HepG2 (cell line): ENCODE measurements around the gene TTC31. TPM values are rescaled to one million over a fixed set of nuclear protein-coding genes. Genes with fewer than 3 reads are reported as not detected.

Source experiments
- CC2D1A ChIP-seq: sonication (generic); formaldehyde crosslinking; IDR thresholded peaks from 2 replicates; pipeline ENCODE4 v1.8.1; 2023; ENCODE audit warnings: mild to moderate bottlenecking, missing genetic modification reagents
- GLI4 ChIP-seq: sonication (generic); formaldehyde crosslinking; IDR thresholded peaks from 2 replicates; pipeline ENCODE4 v1.5.1; 2020; ENCODE audit warnings: missing genetic modification reagents, mild to moderate bottlenecking, moderate library complexity, borderline replicate concordance
- GPN1 ChIP-seq: sonication (generic); formaldehyde crosslinking; IDR thresholded peaks from 2 replicates; pipeline ENCODE4 v1.5.1; 2020; ENCODE audit warnings: missing genetic modification reagents, borderline replicate concordance
- HMG20B ChIP-seq: conservative IDR thresholded peaks from 2 replicates; pipeline ENCODE4 v1.6.1; 2016; ENCODE audit warnings: missing genetic modification reagents, missing compliant biosample characterization
- JUN ChIP-seq: sonication (generic); formaldehyde crosslinking; IDR thresholded peaks from 2 replicates; pipeline ENCODE4 v1.4.0; 2020; ENCODE audit warnings: mild to moderate bottlenecking, missing genetic modification reagents
- TBX2 ChIP-seq: sonication (generic); formaldehyde crosslinking; IDR thresholded peaks from 2 replicates; pipeline ENCODE4 v1.5.0; 2020; ENCODE audit warnings: missing genetic modification reagents, mild to moderate bottlenecking, borderline replicate concordance
- TEAD2 ChIP-seq: sonication (generic); formaldehyde crosslinking; IDR thresholded peaks from 2 replicates; pipeline ENCODE4 v1.9.0; 2021; ENCODE audit warnings: missing genetic modification reagents
- TGIF2 ChIP-seq: IDR thresholded peaks from 2 replicates; pipeline ENCODE4 v1.6.1; 2016; ENCODE audit warnings: control low read depth, missing compliant biosample characterization
- YEATS4 ChIP-seq: sonication (generic); formaldehyde crosslinking; IDR thresholded peaks from 2 replicates; pipeline ENCODE4 v1.4.0; 2020; ENCODE audit warnings: missing genetic modification reagents, borderline replicate concordance
- ZBTB20 ChIP-seq: sonication (generic); formaldehyde crosslinking; IDR thresholded peaks from 2 replicates; pipeline ENCODE4 v1.8.1; 2023; ENCODE audit warnings: missing genetic modification reagents, low read depth, mild to moderate bottlenecking, borderline replicate concordance
- ZBTB7B ChIP-seq: sonication (generic); formaldehyde crosslinking; IDR thresholded peaks from 2 replicates; pipeline ENCODE4 v1.4.0; 2020; ENCODE audit warnings: missing genetic modification reagents
- ZNF558 ChIP-seq: sonication (generic); formaldehyde crosslinking; IDR thresholded peaks from 2 replicates; pipeline ENCODE4 v1.9.0; 2022; ENCODE audit warnings: mild to moderate bottlenecking, missing genetic modification reagents, borderline replicate concordance
- ZNF709 ChIP-seq: sonication (generic); formaldehyde crosslinking; IDR thresholded peaks from 2 replicates; pipeline ENCODE4 v1.5.0; 2020; ENCODE audit warnings: mild to moderate bottlenecking, missing genetic modification reagents
- ZNF883 ChIP-seq: sonication (generic); formaldehyde crosslinking; IDR thresholded peaks from 2 replicates; pipeline ENCODE4 v1.5.1; 2020; ENCODE audit warnings: mild to moderate bottlenecking, missing genetic modification reagents; ENCODE audit errors: not compliant biosample characterization
- ZSCAN30 ChIP-seq: sonication (generic); formaldehyde crosslinking; IDR thresholded peaks from 2 replicates; pipeline ENCODE4 v1.5.0; 2020; ENCODE audit warnings: mild to moderate bottlenecking, missing genetic modification reagents
- polyA plus RNA-seq, 8 experiments: library from polyadenylated mRNA; depleted of rRNA in 3 of 8; stranded (reverse) in 7 of 8; unstranded in 1 of 8; fragments of >200 nt; fragmentation: Illumina TruSeq in 4 of 8; extraction: Trizol in 4 of 8; gene quantifications; 2 replicates each; pipeline versions ENCODE4 v1.2.1 to v1.2.3, GENCODE V29; 2011 to 2016; ENCODE audit warnings: low read depth in 4 of 8, missing spikeins in 1 of 8, mixed read lengths in 1 of 8; ENCODE audit not compliant: insufficient read depth in 1 of 8
- total RNA-seq, 5 experiments: library from RNA; depleted of rRNA; stranded (reverse); fragments of >200 nt; fragmentation: Illumina TruSeq; extraction: Trizol; gene quantifications; 2 replicates each; pipeline ENCODE4 v1.2.3, GENCODE V29; 2016; ENCODE audit warnings: low read depth in 1 of 5
- TF ChIP-seq, protein P1 (sequence below): sonication (generic); formaldehyde crosslinking; IDR thresholded peaks from 2 replicates; pipeline ENCODE4 v1.5.1; 2020; ENCODE audit warnings: missing genetic modification reagents, mild to moderate bottlenecking, borderline replicate concordance
- TF ChIP-seq, protein P2 (sequence below): sonication (generic); formaldehyde crosslinking; IDR thresholded peaks from 2 replicates; pipeline ENCODE4 v1.8.0; 2022; ENCODE audit warnings: missing genetic modification reagents, mild to moderate bottlenecking, borderline replicate concordance
- TF ChIP-seq, protein P3 (sequence below): sonication (generic); formaldehyde crosslinking; conservative IDR thresholded peaks from 2 replicates; pipeline ENCODE4 v1.8.0; 2022; ENCODE audit warnings: mild to moderate bottlenecking, moderate library complexity, missing genetic modification reagents
- TF ChIP-seq, protein P4 (sequence below): sonication (generic); formaldehyde crosslinking; conservative IDR thresholded peaks from 2 replicates; pipeline ENCODE4 v1.4.0; 2020; ENCODE audit warnings: mild to moderate bottlenecking, missing genetic modification reagents, moderate library complexity
- TF ChIP-seq, protein P5 (sequence below): sonication (generic); formaldehyde crosslinking; IDR thresholded peaks from 2 replicates; pipeline ENCODE4 v1.5.1; 2020; ENCODE audit warnings: missing genetic modification reagents, mild to moderate bottlenecking, borderline replicate concordance

The TTC31 gene
- total and polyA plus RNA-seq, 2 of the 13 experiments (the other 11 are each of a cell fraction or from before 2014, with no cell fraction given): 28.3 to 39.5 TPM

DNA sequence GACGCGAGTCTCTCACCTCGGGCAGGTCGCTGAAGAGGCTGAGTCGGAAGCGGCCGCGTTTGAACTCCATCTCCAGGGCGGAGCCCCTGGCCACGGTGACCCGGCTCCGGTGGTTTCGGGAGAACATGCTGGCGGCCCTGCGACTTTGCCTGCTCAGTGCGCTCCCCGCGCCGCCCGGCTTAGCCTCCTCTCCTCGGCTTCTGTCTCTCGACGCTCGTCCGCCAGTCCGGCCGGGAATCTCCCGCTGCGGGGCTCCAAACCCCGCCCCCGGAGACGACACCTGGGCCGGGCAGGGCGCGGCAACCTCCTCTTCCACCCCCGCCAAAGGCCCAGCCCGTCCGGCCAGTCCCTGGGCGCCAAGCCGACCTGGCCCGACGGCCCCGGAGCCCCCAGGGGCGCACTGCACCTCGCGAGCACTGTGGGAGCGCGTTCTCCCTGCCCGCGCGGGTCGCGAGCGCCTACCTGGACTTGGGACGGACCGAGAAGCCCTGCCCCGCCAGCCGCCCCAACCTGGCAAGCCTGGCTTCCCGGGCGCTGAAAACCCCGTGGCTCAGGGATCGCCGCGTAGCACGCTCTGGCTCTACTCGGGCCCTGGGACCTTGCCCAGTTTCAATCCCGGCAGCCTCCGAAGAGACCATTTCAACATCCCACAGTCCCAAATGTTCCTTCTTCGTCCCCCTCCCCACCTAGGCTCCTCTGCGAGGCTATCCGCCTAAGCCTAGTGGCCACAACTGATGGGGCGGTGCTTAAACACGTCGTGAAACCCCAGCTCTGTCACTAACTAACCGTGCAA lies 41.0 kb upstream of the TTC31 start, which contains the start of gene RTKN (continued):
- TF ChIP-seq TBX2 (peak; percentile 93), TGIF2 (no peak; the same call in none of the 2 replicates), GLI4 (peak; percentile 96; the same call in 1 of the 2 replicates), ZNF558 (peak; percentile 96), GPN1 (CRISPR knock-in tag) (peak; percentile 75; the same call in 1 of the 2 replicates), YEATS4 (peak; percentile 93), ZNF709 (CRISPR knock-in tag) (peak; percentile 93; the same call in 1 of the 2 replicates), ZBTB20 (no peak; the same call in 1 of the 2 replicates), ZBTB7B (peak; percentile 76; the same call in 1 of the 2 replicates), ZNF883 (CRISPR knock-in tag) (peak; percentile 77), CC2D1A (CRISPR knock-in tag) (peak; percentile 85; the same call in 1 of the 2 replicates), TEAD2 (CRISPR knock-in tag) (0 out of 2 replicates have a peak, but pooled peaks have one; percentile 76), HMG20B (CRISPR knock-in tag) (no peak; the same call in 1 of the 2 replicates), ZSCAN30 (CRISPR knock-in tag) (no peak), JUN (CRISPR knock-in tag) (peak; percentile 83; the same call in 1 of the 2 replicates)
- TF ChIP-seq, protein P1, sequence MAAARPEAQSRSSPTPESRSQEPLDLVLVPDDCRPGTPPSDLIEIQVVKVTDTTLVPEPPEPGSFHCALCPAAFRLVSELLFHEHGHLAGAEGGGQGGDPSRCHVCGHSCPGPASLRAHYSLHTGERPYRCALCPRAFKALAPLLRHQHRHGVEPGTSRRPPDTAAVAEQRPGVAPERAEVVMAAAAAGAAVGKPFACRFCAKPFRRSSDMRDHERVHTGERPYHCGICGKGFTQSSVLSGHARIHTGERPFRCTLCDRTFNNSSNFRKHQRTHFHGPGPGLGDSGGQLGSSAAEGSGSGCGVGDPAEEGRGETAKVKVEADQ: peak; percentile 99
- TF ChIP-seq, protein P2, sequence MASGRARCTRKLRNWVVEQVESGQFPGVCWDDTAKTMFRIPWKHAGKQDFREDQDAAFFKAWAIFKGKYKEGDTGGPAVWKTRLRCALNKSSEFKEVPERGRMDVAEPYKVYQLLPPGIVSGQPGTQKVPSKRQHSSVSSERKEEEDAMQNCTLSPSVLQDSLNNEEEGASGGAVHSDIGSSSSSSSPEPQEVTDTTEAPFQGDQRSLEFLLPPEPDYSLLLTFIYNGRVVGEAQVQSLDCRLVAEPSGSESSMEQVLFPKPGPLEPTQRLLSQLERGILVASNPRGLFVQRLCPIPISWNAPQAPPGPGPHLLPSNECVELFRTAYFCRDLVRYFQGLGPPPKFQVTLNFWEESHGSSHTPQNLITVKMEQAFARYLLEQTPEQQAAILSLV (CRISPR knock-in tag): peak; percentile 94; the same call in 1 of the 2 replicates
- TF ChIP-seq, protein P3, sequence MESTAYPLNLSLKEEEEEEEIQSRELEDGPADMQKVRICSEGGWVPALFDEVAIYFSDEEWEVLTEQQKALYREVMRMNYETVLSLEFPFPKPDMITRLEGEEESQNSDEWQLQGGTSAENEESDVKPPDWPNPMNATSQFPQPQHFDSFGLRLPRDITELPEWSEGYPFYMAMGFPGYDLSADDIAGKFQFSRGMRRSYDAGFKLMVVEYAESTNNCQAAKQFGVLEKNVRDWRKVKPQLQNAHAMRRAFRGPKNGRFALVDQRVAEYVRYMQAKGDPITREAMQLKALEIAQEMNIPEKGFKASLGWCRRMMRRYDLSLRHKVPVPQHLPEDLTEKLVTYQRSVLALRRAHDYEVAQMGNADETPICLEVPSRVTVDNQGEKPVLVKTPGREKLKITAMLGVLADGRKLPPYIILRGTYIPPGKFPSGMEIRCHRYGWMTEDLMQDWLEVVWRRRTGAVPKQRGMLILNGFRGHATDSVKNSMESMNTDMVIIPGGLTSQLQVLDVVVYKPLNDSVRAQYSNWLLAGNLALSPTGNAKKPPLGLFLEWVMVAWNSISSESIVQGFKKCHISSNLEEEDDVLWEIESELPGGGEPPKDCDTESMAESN: peak; percentile 92
- TF ChIP-seq, protein P4, sequence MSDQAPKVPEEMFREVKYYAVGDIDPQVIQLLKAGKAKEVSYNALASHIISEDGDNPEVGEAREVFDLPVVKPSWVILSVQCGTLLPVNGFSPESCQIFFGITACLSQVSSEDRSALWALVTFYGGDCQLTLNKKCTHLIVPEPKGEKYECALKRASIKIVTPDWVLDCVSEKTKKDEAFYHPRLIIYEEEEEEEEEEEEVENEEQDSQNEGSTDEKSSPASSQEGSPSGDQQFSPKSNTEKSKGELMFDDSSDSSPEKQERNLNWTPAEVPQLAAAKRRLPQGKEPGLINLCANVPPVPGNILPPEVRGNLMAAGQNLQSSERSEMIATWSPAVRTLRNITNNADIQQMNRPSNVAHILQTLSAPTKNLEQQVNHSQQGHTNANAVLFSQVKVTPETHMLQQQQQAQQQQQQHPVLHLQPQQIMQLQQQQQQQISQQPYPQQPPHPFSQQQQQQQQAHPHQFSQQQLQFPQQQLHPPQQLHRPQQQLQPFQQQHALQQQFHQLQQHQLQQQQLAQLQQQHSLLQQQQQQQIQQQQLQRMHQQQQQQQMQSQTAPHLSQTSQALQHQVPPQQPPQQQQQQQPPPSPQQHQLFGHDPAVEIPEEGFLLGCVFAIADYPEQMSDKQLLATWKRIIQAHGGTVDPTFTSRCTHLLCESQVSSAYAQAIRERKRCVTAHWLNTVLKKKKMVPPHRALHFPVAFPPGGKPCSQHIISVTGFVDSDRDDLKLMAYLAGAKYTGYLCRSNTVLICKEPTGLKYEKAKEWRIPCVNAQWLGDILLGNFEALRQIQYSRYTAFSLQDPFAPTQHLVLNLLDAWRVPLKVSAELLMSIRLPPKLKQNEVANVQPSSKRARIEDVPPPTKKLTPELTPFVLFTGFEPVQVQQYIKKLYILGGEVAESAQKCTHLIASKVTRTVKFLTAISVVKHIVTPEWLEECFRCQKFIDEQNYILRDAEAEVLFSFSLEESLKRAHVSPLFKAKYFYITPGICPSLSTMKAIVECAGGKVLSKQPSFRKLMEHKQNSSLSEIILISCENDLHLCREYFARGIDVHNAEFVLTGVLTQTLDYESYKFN: peak; percentile 78
- TF ChIP-seq, protein P5, sequence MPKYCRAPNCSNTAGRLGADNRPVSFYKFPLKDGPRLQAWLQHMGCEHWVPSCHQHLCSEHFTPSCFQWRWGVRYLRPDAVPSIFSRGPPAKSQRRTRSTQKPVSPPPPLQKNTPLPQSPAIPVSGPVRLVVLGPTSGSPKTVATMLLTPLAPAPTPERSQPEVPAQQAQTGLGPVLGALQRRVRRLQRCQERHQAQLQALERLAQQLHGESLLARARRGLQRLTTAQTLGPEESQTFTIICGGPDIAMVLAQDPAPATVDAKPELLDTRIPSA (CRISPR knock-in tag): peak; percentile 67
